Fibroblast of mammary gland (primary cell): ENCODE results near the gene FGF4.

Experiments
- DNase-seq: peaks from one replicate; pipeline ENCODE4 v3.0.0-alpha.2; 2010; ENCODE audit warnings: low read depth
- H3K4me3 ChIP-seq: 2 replicates; pipeline ENCODE4 v1.5.1; 2011; ENCODE audit warnings: low read depth, mild to moderate bottlenecking, low read length, moderate library complexity; ENCODE audit not compliant: control insufficient read depth
- CTCF ChIP-seq: conservative IDR thresholded peaks from 2 replicates; pipeline ENCODE4 v1.5.1; 2011; ENCODE audit warnings: low read depth, low read length, inconsistent platforms; ENCODE audit not compliant: control insufficient read depth, insufficient read depth

Gene FGF4

GRCh38 chr11:69808667-69809086 lies 33.5 kb upstream of the FGF4 start:
- DNase-seq, result peak; percentile 6
- no peak for TF ChIP-seq CTCF
- no peak overlapping the region for H3K4me3 ChIP-seq

GRCh38 chr11:69807106-69807815 lies 32.1 kb upstream of the FGF4 start:
- TF ChIP-seq CTCF, result no peak
- no peak overlapping the region for H3K4me3 ChIP-seq
- peak; percentile 21 for DNase-seq

- H3K4me3 ChIP-seq, result no peak overlapping the region
- no peak for DNase-seq
- no peak for TF ChIP-seq CTCF
Measured at GRCh38 chr11:69804769-69805508, 29.8 kb upstream of the FGF4 start.

GRCh38 chr11:69803604-69804218 lies 28.6 kb upstream of the FGF4 start:
- no peak for DNase-seq

GRCh38 chr11:69803022-69803421 lies 27.9 kb upstream of the FGF4 start:
- no peak for TF ChIP-seq CTCF
- no peak for DNase-seq

More at GRCh38 chr11:69803604-69804218, 28.6 kb upstream of the FGF4 start:
- no peak for TF ChIP-seq CTCF
- no peak overlapping the region for H3K4me3 ChIP-seq

GRCh38 chr11:69802590-69802989 lies 27.4 kb upstream of the FGF4 start:
- no peak for DNase-seq
- H3K4me3 ChIP-seq, result no peak overlapping the region
- no peak for TF ChIP-seq CTCF

More at GRCh38 chr11:69803022-69803421, 27.9 kb upstream of the FGF4 start:
- H3K4me3 ChIP-seq, result no peak overlapping the region
